Measurements from ENCODE around the gene FST.

FST gene

DNA sequence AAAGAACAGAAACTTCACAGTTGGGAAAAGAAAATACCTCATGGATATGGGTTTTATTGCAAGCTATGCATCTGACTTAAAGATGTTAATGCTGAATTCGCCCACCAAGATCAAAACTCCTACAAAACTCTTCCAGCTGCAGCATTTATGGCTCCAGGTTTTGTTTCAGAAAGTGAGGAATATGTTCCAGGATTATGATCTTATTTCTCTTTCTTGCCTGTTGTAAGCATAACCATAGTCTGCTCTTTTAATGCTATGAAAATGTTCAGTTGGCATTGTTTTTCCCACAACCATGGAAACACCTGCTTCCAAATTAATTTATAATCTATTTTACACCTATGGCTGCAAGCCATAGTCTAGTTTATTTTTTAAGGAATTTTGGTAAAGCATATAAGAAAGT lies 34.9 kb upstream of the FST start:
- no peak overlapping the region for H4K91ac ChIP-seq (ENCODE audit: low read length)
- no peak overlapping the region for H2BK120ac ChIP-seq (ENCODE audit: low read depth, low read length)
- DNase-seq = no peak
- H3K4me1 ChIP-seq (ENCODE audit: control insufficient read depth, insufficient read depth, low read depth, low read length) = no peaks in the 10 kb centered on the region
- no peak overlapping the region for H3K4me2 ChIP-seq (ENCODE audit: low read length, poor library complexity, severe bottlenecking)
- H3K23ac ChIP-seq (ENCODE audit: low read length in 2 of 2) = no peak overlapping the region
- no peaks in the 10 kb centered on the region for H3K79me1 ChIP-seq (replicated peaks; ENCODE audit: low read length, poor library complexity, severe bottlenecking)
- H3K4me3 ChIP-seq (ENCODE audit: insufficient read depth in 1 of 2, low read depth in 1 of 2, low read length in 2 of 2) = no peak overlapping the region
- H3K4ac ChIP-seq (ENCODE audit: low read depth in 1 of 2, low read length in 2 of 2) = no peak overlapping the region
- H3K9me3 ChIP-seq (ENCODE audit: control insufficient read depth, low read length) = no peaks in the 10 kb centered on the region
- no peak overlapping the region for H2AFZ ChIP-seq (ENCODE audit: low read depth, low read length)
- no peaks in the 10 kb centered on the region for H3K36me3 ChIP-seq (ENCODE audit: control insufficient read depth in 1 of 2, insufficient read depth in 2 of 2, low read depth in 1 of 2, low read length in 2 of 2)
- H2AK5ac ChIP-seq (ENCODE audit: low read length, severe bottlenecking) = no peak overlapping the region
- H3K27ac ChIP-seq (ENCODE audit: low read length, poor library complexity, severe bottlenecking) = no peak overlapping the region
- no peak overlapping the region for H3K14ac ChIP-seq (ENCODE audit: low read length in 2 of 2)
- no peak overlapping the region for H2BK5ac ChIP-seq (ENCODE audit: low read depth, low read length, poor library complexity, severe bottlenecking)
- H3K18ac ChIP-seq (ENCODE audit: low read depth in 1 of 2, low read length in 2 of 2) = no peak overlapping the region
- no CpG with 5 or more reads among the region's 1 CpG for WGBS
- H4K8ac ChIP-seq (ENCODE audit: low read length) = no peak overlapping the region
- H2BK12ac ChIP-seq (ENCODE audit: low read length in 2 of 2) = no peak overlapping the region
- no peak overlapping the region for H3K9ac ChIP-seq (ENCODE audit: low read length)
- no peak overlapping the region for H2BK15ac ChIP-seq (ENCODE audit: low read depth, poor library complexity, severe bottlenecking)
- no peaks in the 10 kb centered on the region for H3K27me3 ChIP-seq (ENCODE audit: control insufficient read depth in 1 of 2, insufficient read depth in 1 of 2, low read length in 2 of 2)

DNA sequence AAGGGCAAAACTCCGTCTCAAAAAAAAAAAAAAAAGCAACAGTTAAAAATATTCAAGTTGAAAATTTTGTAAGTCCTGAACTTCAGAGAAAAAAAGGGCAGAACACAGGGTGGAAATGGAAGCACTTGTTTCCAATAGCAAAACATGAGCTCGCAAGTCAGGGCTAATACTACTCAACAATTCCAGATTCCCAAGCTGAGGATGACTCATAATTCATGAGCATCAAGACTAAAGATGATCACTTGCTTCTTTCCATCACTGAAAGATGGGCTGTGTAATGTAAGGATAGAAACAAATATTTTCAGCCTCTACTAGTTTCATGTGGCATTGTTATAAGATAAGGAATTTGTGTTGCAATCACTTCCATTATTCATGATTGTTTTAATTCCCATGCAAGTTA lies 33.5 kb upstream of the FST start:
- 100% methylated on average over 1 of the region's 2 CpGs for WGBS
- no peak overlapping the region for H2AFZ ChIP-seq (ENCODE audit: low read depth, low read length)
- H3K14ac ChIP-seq (ENCODE audit: low read length in 2 of 2) = no peak overlapping the region
- no peaks in the 10 kb centered on the region for H3K9me3 ChIP-seq (ENCODE audit: control insufficient read depth, low read length)
- H3K79me1 ChIP-seq (replicated peaks; ENCODE audit: low read length, poor library complexity, severe bottlenecking) = no peaks in the 10 kb centered on the region
- H3K4me1 ChIP-seq (ENCODE audit: control insufficient read depth, insufficient read depth, low read depth, low read length) = no peaks in the 10 kb centered on the region
- H3K27me3 ChIP-seq (ENCODE audit: control insufficient read depth in 1 of 2, insufficient read depth in 1 of 2, low read length in 2 of 2) = no peaks in the 10 kb centered on the region
- H2BK120ac ChIP-seq (ENCODE audit: low read depth, low read length) = no peak overlapping the region
- no peak overlapping the region for H3K9ac ChIP-seq (ENCODE audit: low read length)
- no peak overlapping the region for H2AK5ac ChIP-seq (ENCODE audit: low read length, severe bottlenecking)
- H3K18ac ChIP-seq (ENCODE audit: low read depth in 1 of 2, low read length in 2 of 2) = no peak overlapping the region
- no peak overlapping the region for H2BK12ac ChIP-seq (ENCODE audit: low read length in 2 of 2)
- H4K8ac ChIP-seq (ENCODE audit: low read length) = no peak overlapping the region
- H3K4me3 ChIP-seq (ENCODE audit: insufficient read depth in 1 of 2, low read depth in 1 of 2, low read length in 2 of 2) = no peak overlapping the region
- H3K4me2 ChIP-seq (ENCODE audit: low read length, poor library complexity, severe bottlenecking) = no peak overlapping the region
- no peak overlapping the region for H2BK5ac ChIP-seq (ENCODE audit: low read depth, low read length, poor library complexity, severe bottlenecking)
- no peak overlapping the region for H4K91ac ChIP-seq (ENCODE audit: low read length)
- H3K23ac ChIP-seq (ENCODE audit: low read length in 2 of 2) = no peak overlapping the region
- no peaks in the 10 kb centered on the region for H3K36me3 ChIP-seq (ENCODE audit: control insufficient read depth in 1 of 2, insufficient read depth in 2 of 2, low read depth in 1 of 2, low read length in 2 of 2)
- H2BK15ac ChIP-seq (ENCODE audit: low read depth, poor library complexity, severe bottlenecking) = no peak overlapping the region
- no peak overlapping the region for H3K4ac ChIP-seq (ENCODE audit: low read depth in 1 of 2, low read length in 2 of 2)
- H3K27ac ChIP-seq (ENCODE audit: low read length, poor library complexity, severe bottlenecking) = no peak overlapping the region
- no peak for DNase-seq

DNA sequence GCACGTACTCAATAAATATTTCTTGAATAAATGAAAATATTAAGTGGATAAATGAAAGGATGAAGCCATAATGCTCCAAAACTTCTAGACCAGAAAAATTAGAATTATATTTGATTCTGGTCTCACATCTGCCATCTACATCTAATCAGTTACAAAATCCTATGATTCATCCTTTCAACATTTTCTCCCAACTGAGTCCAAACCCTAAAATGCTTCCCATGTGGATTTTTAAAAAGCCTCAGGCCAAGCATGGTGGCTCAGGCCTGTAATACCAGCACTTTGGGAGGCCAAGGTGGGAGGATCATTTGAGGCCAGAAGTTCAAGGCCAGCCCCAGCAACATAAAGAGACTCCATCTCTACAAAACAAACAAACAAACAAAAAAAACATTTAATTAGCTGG lies 31.6 kb upstream of the FST start:
- no peak overlapping the region for H2BK5ac ChIP-seq (ENCODE audit: low read depth, low read length, poor library complexity, severe bottlenecking)
- DNase-seq = no peak
- H3K4me1 ChIP-seq (ENCODE audit: control insufficient read depth, insufficient read depth, low read depth, low read length) = no peaks in the 10 kb centered on the region
- H3K9me3 ChIP-seq (ENCODE audit: control insufficient read depth, low read length) = no peaks in the 10 kb centered on the region
- H3K79me1 ChIP-seq (replicated peaks; ENCODE audit: low read length, poor library complexity, severe bottlenecking) = no peaks in the 10 kb centered on the region
- no peak overlapping the region for H2BK12ac ChIP-seq (ENCODE audit: low read length in 2 of 2)
- no peaks in the 10 kb centered on the region for H3K27me3 ChIP-seq (ENCODE audit: control insufficient read depth in 1 of 2, insufficient read depth in 1 of 2, low read length in 2 of 2)
- no peak overlapping the region for H3K4ac ChIP-seq (ENCODE audit: low read depth in 1 of 2, low read length in 2 of 2)
- H3K18ac ChIP-seq (ENCODE audit: low read depth in 1 of 2, low read length in 2 of 2) = no peak overlapping the region
- H3K23ac ChIP-seq (ENCODE audit: low read length in 2 of 2) = no peak overlapping the region
- H3K4me2 ChIP-seq (ENCODE audit: low read length, poor library complexity, severe bottlenecking) = no peak overlapping the region
- H3K27ac ChIP-seq (ENCODE audit: low read length, poor library complexity, severe bottlenecking) = no peak overlapping the region
- no peaks in the 10 kb centered on the region for H3K36me3 ChIP-seq (ENCODE audit: control insufficient read depth in 1 of 2, insufficient read depth in 2 of 2, low read depth in 1 of 2, low read length in 2 of 2)
- H2BK15ac ChIP-seq (ENCODE audit: low read depth, poor library complexity, severe bottlenecking) = no peak overlapping the region
- no peak overlapping the region for H2AFZ ChIP-seq (ENCODE audit: low read depth, low read length)
- no peak overlapping the region for H4K8ac ChIP-seq (ENCODE audit: low read length)
- H2AK5ac ChIP-seq (ENCODE audit: low read length, severe bottlenecking) = no peak overlapping the region
- H4K91ac ChIP-seq (ENCODE audit: low read length) = no peak overlapping the region
- no peak overlapping the region for H3K14ac ChIP-seq (ENCODE audit: low read length in 2 of 2)
- no CpG with 5 or more reads among the region's 1 CpG for WGBS
- H3K4me3 ChIP-seq (ENCODE audit: insufficient read depth in 1 of 2, low read depth in 1 of 2, low read length in 2 of 2) = no peak overlapping the region
- no peak overlapping the region for H2BK120ac ChIP-seq (ENCODE audit: low read depth, low read length)
- no peak overlapping the region for H3K9ac ChIP-seq (ENCODE audit: low read length)

DNA sequence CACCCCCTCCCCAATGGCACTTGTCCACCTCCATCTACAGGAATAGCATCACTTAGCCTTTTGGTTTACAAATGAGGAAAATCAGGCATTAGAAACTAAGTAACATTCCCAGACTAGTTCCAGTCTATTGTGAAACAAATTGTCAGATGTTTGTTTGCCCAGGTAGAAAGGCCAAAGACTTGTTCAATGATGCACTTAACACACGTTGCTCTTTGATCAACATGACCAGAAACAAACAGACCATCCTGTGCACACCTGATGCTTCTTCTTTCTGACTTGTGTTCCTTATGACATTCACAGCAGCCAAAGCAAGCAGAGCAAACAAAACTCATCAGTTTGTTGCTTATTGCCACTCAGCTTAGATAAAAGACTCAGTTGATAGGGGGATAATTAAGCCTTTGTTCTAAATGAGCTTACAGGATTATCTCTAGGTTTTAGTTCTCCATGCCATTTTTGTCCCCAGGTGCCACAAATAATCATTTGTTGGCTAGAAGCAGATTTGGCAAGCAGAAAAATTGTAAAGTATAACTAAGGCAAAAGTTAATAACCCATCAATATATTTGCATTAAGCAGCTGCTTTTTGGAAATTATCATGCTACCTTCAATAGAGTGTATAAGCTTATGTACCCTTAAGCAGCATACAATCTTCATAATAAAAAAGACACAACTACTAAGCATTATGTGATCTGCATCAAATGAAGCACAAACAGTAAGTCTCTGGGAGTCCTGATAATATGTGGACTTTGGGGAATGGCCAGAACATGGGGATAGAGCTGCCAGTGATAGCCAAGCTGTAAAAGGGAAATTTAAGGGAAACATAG lies 26.3 kb upstream of the FST start:
- H3K79me1 ChIP-seq (replicated peaks; ENCODE audit: low read length, poor library complexity, severe bottlenecking) = no peaks in the 10 kb centered on the region
- no peaks in the 10 kb centered on the region for H3K4me1 ChIP-seq (ENCODE audit: control insufficient read depth, insufficient read depth, low read depth, low read length)
- no peak overlapping the region for H3K4me3 ChIP-seq (ENCODE audit: insufficient read depth in 1 of 2, low read depth in 1 of 2, low read length in 2 of 2)
- H3K9me3 ChIP-seq (ENCODE audit: control insufficient read depth, low read length) = no peaks in the 10 kb centered on the region
- no peak overlapping the region for H3K14ac ChIP-seq (ENCODE audit: low read length in 2 of 2)
- H4K8ac ChIP-seq (ENCODE audit: low read length) = no peak overlapping the region
- no peak overlapping the region for H3K27ac ChIP-seq (ENCODE audit: low read length, poor library complexity, severe bottlenecking)
- no peak for DNase-seq
- H3K4ac ChIP-seq (ENCODE audit: low read depth in 1 of 2, low read length in 2 of 2) = no peak overlapping the region
- H2BK120ac ChIP-seq (ENCODE audit: low read depth, low read length) = no peak overlapping the region
- no peak overlapping the region for H3K18ac ChIP-seq (ENCODE audit: low read depth in 1 of 2, low read length in 2 of 2)
- no peak overlapping the region for H2BK15ac ChIP-seq (ENCODE audit: low read depth, poor library complexity, severe bottlenecking)
- H2BK5ac ChIP-seq (ENCODE audit: low read depth, low read length, poor library complexity, severe bottlenecking) = no peak overlapping the region
- no peak overlapping the region for H2AK5ac ChIP-seq (ENCODE audit: low read length, severe bottlenecking)
- H3K23ac ChIP-seq (ENCODE audit: low read length in 2 of 2) = no peak overlapping the region
- no peak overlapping the region for H2BK12ac ChIP-seq (ENCODE audit: low read length in 2 of 2)
- H3K9ac ChIP-seq (ENCODE audit: low read length) = no peak overlapping the region
- WGBS = 40% methylated on average over 1 of the region's 1 CpG
- H3K36me3 ChIP-seq (ENCODE audit: control insufficient read depth in 1 of 2, insufficient read depth in 2 of 2, low read depth in 1 of 2, low read length in 2 of 2) = no peaks in the 10 kb centered on the region
- H3K4me2 ChIP-seq (ENCODE audit: low read length, poor library complexity, severe bottlenecking) = no peak overlapping the region
- H4K91ac ChIP-seq (ENCODE audit: low read length) = no peak overlapping the region
- no peak overlapping the region for H2AFZ ChIP-seq (ENCODE audit: low read depth, low read length)
- H3K27me3 ChIP-seq (ENCODE audit: control insufficient read depth in 1 of 2, insufficient read depth in 1 of 2, low read length in 2 of 2) = no peaks in the 10 kb centered on the region

Measured in mesenchymal stem cell (in vitro differentiated cells and primary cell).